HepG2 (cell line): ENCODE measurements around the gene FBXW2. TPM values are rescaled to one million over a fixed set of nuclear protein-coding genes. Genes with fewer than 3 reads are reported as not detected.

Experiments
- ARID2 ChIP-seq: sonication (generic); formaldehyde crosslinking; IDR thresholded peaks from 2 replicates; pipeline ENCODE4 v1.8.1; 2022; ENCODE audit warnings: mild to moderate bottlenecking, missing genetic modification reagents, borderline replicate concordance
- ARID4A ChIP-seq: sonication (generic); formaldehyde crosslinking; IDR thresholded peaks from 2 replicates; pipeline ENCODE4 v1.5.0; 2020; ENCODE audit warnings: mild to moderate bottlenecking, missing genetic modification reagents, borderline replicate concordance
- HNRNPUL1 ChIP-seq: fragments of 200-400 bp; formaldehyde crosslinking; IDR thresholded peaks from 2 replicates; pipeline ENCODE4 v1.6.1; 2017; ENCODE audit warnings: low read depth, mild to moderate bottlenecking, low read length, moderate library complexity
- MXI1 ChIP-seq: IDR thresholded peaks from 3 replicates; pipeline ENCODE4 v1.6.1; 2012; ENCODE audit warnings: low read depth, low read length, inconsistent platforms, borderline replicate concordance
- NFRKB ChIP-seq: fragments of 450-650 bp; IDR thresholded peaks from 2 replicates; pipeline ENCODE4 v1.6.1; 2017
- PTBP1 ChIP-seq: fragments of 200-400 bp; formaldehyde crosslinking; IDR thresholded peaks from 2 replicates; pipeline ENCODE4 v1.6.1; 2018; ENCODE audit warnings: low read length, low read depth; ENCODE audit not compliant: poor library complexity, severe bottlenecking
- REL ChIP-seq: sonication (generic); formaldehyde crosslinking; conservative IDR thresholded peaks from 2 replicates; pipeline ENCODE4 v1.8.0; 2022; ENCODE audit warnings: mild to moderate bottlenecking, missing genetic modification reagents, moderate library complexity
- ZFP62 ChIP-seq: sonication (generic); formaldehyde crosslinking; IDR thresholded peaks from 2 replicates; pipeline ENCODE4 v1.4.0; 2020; ENCODE audit warnings: missing genetic modification reagents
- ZNF30 ChIP-seq: sonication (generic); formaldehyde crosslinking; IDR thresholded peaks from 2 replicates; pipeline ENCODE4 v1.5.0; 2020; ENCODE audit warnings: mild to moderate bottlenecking, missing genetic modification reagents
- ZNF468 ChIP-seq: sonication (generic); formaldehyde crosslinking; IDR thresholded peaks from 2 replicates; pipeline ENCODE4 v1.8.0; 2022; ENCODE audit warnings: mild to moderate bottlenecking, moderate library complexity, missing genetic modification reagents
- ZNF496 ChIP-seq: sonication (generic); formaldehyde crosslinking; IDR thresholded peaks from 2 replicates; pipeline ENCODE4 v1.8.1; 2023; ENCODE audit warnings: mild to moderate bottlenecking, moderate library complexity, missing genetic modification reagents; ENCODE audit not compliant: insufficient replicate concordance
- ZNF615 ChIP-seq: sonication (generic); formaldehyde crosslinking; IDR thresholded peaks from 2 replicates; pipeline ENCODE4 v1.5.0; 2020; ENCODE audit warnings: mild to moderate bottlenecking, missing genetic modification reagents, borderline replicate concordance
- ZNF619 ChIP-seq: sonication (generic); formaldehyde crosslinking; IDR thresholded peaks from 2 replicates; pipeline ENCODE4 v1.4.0; 2020; ENCODE audit warnings: mild to moderate bottlenecking, missing genetic modification reagents
- ZNF674 ChIP-seq: sonication (generic); formaldehyde crosslinking; IDR thresholded peaks from 2 replicates; pipeline ENCODE4 v1.5.0; 2020; ENCODE audit warnings: low read depth, mild to moderate bottlenecking, missing genetic modification reagents
- polyA plus RNA-seq, 8 experiments: library from polyadenylated mRNA; depleted of rRNA in 3 of 8; stranded (reverse) in 7 of 8; unstranded in 1 of 8; fragments of >200 nt; fragmentation: Illumina TruSeq in 4 of 8; extraction: Trizol in 4 of 8; gene quantifications; 2 replicates each; pipeline versions ENCODE4 v1.2.1 to v1.2.3, GENCODE V29; 2011 to 2016; ENCODE audit warnings: low read depth in 4 of 8, missing spikeins in 1 of 8, mixed read lengths in 1 of 8; ENCODE audit not compliant: insufficient read depth in 1 of 8
- total RNA-seq, 5 experiments: library from RNA; depleted of rRNA; stranded (reverse); fragments of >200 nt; fragmentation: Illumina TruSeq; extraction: Trizol; gene quantifications; 2 replicates each; pipeline ENCODE4 v1.2.3, GENCODE V29; 2016; ENCODE audit warnings: low read depth in 1 of 5
- TF ChIP-seq, protein P1 (sequence below): sonication (generic); formaldehyde crosslinking; IDR thresholded peaks from 2 replicates; pipeline ENCODE4 v1.5.0; 2020; ENCODE audit warnings: mild to moderate bottlenecking, missing genetic modification reagents, borderline replicate concordance
- TF ChIP-seq, protein P2 (sequence below): sonication (generic); formaldehyde crosslinking; IDR thresholded peaks from 2 replicates; pipeline ENCODE4 v1.8.1; 2023; ENCODE audit warnings: mild to moderate bottlenecking, missing genetic modification reagents
- TF ChIP-seq, protein P3 (sequence below): conservative IDR thresholded peaks from 2 replicates; pipeline ENCODE4 v1.6.1; 2018; ENCODE audit warnings: missing genetic modification reagents
- TF ChIP-seq, protein P4 (sequence below): IDR thresholded peaks from 2 replicates; pipeline ENCODE4 v1.6.1; 2018; ENCODE audit warnings: missing genetic modification reagents, mild to moderate bottlenecking, missing compliant biosample characterization

FBXW2 gene
- total and polyA plus RNA-seq, 2 of the 13 experiments (the other 11 are each of a cell fraction or from before 2014, with no cell fraction given): 35.4 to 43.1 TPM

DNA sequence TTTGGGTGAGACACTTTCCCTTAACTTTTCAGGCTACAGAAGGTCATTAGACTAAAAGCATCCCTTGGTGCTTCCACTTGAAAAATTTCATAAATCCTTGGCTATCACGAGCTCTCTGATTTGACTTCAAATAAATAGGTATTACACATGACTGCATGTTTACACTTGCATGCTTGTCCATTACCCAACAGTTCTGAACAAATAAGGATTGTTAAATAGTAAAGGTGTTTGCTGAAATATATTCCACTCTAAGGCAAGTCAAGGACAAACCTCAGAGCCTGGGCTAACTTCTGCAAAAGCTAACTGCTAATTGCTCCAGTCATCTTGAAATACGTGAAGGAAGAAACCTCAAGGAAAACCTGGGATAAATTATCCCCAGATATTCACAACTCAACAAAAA lies 14.5 kb downstream of the FBXW2 start (continued):
- TF ChIP-seq, protein P1, sequence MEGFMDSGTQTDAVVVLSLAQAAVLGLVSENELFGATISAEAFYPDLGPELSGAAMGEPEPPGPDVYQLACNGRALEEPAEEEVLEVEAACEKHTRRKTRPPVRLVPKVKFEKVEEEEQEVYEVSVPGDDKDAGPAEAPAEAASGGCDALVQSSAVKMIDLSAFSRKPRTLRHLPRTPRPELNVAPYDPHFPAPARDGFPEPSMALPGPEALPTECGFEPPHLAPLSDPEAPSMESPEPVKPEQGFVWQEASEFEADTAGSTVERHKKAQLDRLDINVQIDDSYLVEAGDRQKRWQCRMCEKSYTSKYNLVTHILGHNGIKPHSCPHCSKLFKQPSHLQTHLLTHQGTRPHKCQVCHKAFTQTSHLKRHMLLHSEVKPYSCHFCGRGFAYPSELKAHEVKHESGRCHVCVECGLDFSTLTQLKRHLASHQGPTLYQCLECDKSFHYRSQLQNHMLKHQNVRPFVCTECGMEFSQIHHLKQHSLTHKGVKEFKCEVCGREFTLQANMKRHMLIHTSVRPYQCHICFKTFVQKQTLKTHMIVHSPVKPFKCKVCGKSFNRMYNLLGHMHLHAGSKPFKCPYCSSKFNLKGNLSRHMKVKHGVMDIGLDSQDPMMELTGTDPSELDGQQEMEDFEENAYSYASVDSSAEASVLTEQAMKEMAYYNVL: no peak
- TF ChIP-seq ZFP62 (CRISPR knock-in tag): no peak
- no peak for TF ChIP-seq ZNF496 (CRISPR knock-in tag)
- no peak for TF ChIP-seq REL
- TF ChIP-seq MXI1: peak; percentile 55; the same call in 1 of the 3 replicates
- 0 out of 2 replicates have a peak, but pooled peaks have one; percentile 50 for TF ChIP-seq ZNF615
- TF ChIP-seq PTBP1: no peak
- no peak for TF ChIP-seq ARID2 (CRISPR knock-in tag)
- no peak for TF ChIP-seq ZNF674
- TF ChIP-seq HNRNPUL1: no peak
- TF ChIP-seq, protein P2, sequence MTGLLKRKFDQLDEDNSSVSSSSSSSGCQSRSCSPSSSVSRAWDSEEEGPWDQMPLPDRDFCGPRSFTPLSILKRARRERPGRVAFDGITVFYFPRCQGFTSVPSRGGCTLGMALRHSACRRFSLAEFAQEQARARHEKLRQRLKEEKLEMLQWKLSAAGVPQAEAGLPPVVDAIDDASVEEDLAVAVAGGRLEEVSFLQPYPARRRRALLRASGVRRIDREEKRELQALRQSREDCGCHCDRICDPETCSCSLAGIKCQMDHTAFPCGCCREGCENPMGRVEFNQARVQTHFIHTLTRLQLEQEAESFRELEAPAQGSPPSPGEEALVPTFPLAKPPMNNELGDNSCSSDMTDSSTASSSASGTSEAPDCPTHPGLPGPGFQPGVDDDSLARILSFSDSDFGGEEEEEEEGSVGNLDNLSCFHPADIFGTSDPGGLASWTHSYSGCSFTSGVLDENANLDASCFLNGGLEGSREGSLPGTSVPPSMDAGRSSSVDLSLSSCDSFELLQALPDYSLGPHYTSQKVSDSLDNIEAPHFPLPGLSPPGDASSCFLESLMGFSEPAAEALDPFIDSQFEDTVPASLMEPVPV (CRISPR knock-in tag): no peak
- TF ChIP-seq, protein P3, sequence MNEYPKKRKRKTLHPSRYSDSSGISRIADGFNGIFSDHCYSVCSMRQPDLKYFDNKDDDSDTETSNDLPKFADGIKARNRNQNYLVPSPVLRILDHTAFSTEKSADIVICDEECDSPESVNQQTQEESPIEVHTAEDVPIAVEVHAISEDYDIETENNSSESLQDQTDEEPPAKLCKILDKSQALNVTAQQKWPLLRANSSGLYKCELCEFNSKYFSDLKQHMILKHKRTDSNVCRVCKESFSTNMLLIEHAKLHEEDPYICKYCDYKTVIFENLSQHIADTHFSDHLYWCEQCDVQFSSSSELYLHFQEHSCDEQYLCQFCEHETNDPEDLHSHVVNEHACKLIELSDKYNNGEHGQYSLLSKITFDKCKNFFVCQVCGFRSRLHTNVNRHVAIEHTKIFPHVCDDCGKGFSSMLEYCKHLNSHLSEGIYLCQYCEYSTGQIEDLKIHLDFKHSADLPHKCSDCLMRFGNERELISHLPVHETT (CRISPR knock-in tag): 0 out of 2 replicates have a peak, but pooled peaks have one; percentile 42
- no peak for TF ChIP-seq ZNF468
- no peak for TF ChIP-seq ARID4A (CRISPR knock-in tag)
- no peak for TF ChIP-seq ZNF30 (CRISPR knock-in tag)
- TF ChIP-seq NFRKB: no peak
- no peak for TF ChIP-seq ZNF619 (CRISPR knock-in tag)
- TF ChIP-seq, protein P4, sequence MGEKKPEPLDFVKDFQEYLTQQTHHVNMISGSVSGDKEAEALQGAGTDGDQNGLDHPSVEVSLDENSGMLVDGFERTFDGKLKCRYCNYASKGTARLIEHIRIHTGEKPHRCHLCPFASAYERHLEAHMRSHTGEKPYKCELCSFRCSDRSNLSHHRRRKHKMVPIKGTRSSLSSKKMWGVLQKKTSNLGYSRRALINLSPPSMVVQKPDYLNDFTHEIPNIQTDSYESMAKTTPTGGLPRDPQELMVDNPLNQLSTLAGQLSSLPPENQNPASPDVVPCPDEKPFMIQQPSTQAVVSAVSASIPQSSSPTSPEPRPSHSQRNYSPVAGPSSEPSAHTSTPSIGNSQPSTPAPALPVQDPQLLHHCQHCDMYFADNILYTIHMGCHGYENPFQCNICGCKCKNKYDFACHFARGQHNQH (CRISPR knock-in tag): no peak
